ENCODE data around the gene TRABD2B. TPM values are rescaled to one million over a fixed set of nuclear protein-coding genes. Genes with fewer than 3 reads are reported as not detected.

The TRABD2B gene
- total and polyA plus RNA-seq, 2 donors (not counting 1 experiment from before 2014, with no cell fraction given) = under 0.01 TPM; not detected in 1

DNA sequence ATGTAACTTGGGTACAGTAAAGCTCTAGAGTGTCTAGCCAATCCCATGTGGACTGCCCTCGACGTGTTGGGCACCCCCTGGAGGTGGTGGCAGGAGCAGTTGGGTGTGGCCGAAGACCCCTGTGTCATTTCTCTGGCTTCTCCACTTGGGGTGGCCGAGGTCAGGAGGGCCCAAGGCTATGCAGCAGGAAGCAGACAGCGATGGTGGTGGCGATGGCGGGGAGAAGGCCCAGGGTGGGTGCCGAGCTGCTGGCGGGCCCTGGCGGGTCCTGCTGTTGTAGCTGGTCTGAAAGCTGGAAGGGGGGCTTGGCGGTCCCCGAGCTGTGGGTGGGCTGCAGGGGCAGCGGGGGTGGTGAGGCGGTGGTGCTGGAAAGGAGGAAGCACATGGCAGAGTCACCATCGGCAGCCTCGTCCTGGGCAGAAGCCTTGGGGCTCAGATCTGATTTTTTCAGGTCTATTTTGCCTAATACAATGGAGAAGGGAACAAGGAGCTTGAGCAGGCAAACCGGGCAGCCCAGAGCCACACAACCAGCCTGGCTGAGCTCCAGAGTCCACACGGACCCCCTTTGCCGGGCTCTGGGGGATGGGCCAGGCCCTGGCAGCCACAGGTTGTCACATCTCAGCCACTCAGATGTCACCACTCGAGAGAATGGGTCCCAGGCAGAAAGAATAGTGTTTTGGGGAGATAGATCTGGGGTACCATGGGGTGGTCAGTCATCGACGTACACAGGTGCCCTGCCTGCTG is 231.3 kb downstream of the TRABD2B start:
- no peaks in the 10 kb centered on the region for H3K79me2 ChIP-seq (ENCODE audit: control insufficient read depth, insufficient read depth, low read length)
- no peak overlapping the region for H3K4me2 ChIP-seq (ENCODE audit: extremely low read depth, insufficient read depth, low read length)
- H3K36me3 ChIP-seq (ENCODE audit: control insufficient read depth, insufficient read depth, low read length) = no peaks in the 10 kb centered on the region
- no peaks in the 10 kb centered on the region for H3K27me3 ChIP-seq (ENCODE audit: control insufficient read depth, insufficient read depth, low read length)
- no peak for DNase-seq (ENCODE audit: low read depth in 2 of 2)
- TF ChIP-seq, protein P1, sequence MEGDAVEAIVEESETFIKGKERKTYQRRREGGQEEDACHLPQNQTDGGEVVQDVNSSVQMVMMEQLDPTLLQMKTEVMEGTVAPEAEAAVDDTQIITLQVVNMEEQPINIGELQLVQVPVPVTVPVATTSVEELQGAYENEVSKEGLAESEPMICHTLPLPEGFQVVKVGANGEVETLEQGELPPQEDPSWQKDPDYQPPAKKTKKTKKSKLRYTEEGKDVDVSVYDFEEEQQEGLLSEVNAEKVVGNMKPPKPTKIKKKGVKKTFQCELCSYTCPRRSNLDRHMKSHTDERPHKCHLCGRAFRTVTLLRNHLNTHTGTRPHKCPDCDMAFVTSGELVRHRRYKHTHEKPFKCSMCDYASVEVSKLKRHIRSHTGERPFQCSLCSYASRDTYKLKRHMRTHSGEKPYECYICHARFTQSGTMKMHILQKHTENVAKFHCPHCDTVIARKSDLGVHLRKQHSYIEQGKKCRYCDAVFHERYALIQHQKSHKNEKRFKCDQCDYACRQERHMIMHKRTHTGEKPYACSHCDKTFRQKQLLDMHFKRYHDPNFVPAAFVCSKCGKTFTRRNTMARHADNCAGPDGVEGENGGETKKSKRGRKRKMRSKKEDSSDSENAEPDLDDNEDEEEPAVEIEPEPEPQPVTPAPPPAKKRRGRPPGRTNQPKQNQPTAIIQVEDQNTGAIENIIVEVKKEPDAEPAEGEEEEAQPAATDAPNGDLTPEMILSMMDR (conservative IDR thresholded peaks at IDR 0.05 in 1 of 2, IDR thresholded peaks at IDR 0.05 in 1 of 2; ENCODE audit: low read depth in 1 of 2, low read length in 2 of 2) = no peak
- no peak for TF ChIP-seq EZH2 (IDR thresholded peaks at IDR 0.05; ENCODE audit: low read length, missing control alignments)
- no peak overlapping the region for H3K27ac ChIP-seq (ENCODE audit: insufficient read depth, low read length)
- no peaks in the 10 kb centered on the region for H4K20me1 ChIP-seq (ENCODE audit: control insufficient read depth, extremely low read depth, insufficient read depth, low read length)
- no peak overlapping the region for H3K9ac ChIP-seq (ENCODE audit: insufficient read depth, low read length)
- no peaks in the 10 kb centered on the region for H3K9me3 ChIP-seq (ENCODE audit: control insufficient read depth, insufficient read depth, low read depth, low read length)
- H3K4me3 ChIP-seq (replicated peaks in 1 of 4; ENCODE audit: control extremely low read depth in 1 of 4, insufficient read depth in 1 of 4, low read depth in 3 of 4, low read length in 4 of 4) = no peak overlapping the region
- H3K4me1 ChIP-seq (ENCODE audit: control insufficient read depth, extremely low read depth, insufficient read depth, low read length) = no peaks in the 10 kb centered on the region
- H2AFZ ChIP-seq (ENCODE audit: low read length) = no peak overlapping the region

DNA sequence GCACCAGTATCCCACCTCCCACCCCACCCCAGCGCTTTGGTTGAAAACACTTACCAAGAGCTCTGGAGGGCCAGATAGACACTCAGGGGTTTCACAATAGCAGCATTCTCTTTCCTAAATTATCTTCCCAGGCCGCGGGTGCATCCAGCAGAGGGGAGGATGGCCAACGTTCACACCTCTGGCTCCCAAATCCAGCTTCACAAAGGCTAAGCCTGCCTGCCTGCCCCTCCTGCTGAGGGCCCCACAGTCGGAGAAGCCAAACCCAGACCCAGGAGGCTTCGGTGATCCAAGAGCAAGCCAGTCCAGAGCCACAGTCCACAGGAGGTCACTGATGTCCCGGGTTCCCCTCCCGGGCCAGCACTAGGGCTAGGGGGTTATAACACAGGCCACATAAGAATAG is 231.9 kb downstream of the TRABD2B start:
- H3K79me2 ChIP-seq (ENCODE audit: control insufficient read depth, insufficient read depth, low read length) = no peaks in the 10 kb centered on the region

DNA sequence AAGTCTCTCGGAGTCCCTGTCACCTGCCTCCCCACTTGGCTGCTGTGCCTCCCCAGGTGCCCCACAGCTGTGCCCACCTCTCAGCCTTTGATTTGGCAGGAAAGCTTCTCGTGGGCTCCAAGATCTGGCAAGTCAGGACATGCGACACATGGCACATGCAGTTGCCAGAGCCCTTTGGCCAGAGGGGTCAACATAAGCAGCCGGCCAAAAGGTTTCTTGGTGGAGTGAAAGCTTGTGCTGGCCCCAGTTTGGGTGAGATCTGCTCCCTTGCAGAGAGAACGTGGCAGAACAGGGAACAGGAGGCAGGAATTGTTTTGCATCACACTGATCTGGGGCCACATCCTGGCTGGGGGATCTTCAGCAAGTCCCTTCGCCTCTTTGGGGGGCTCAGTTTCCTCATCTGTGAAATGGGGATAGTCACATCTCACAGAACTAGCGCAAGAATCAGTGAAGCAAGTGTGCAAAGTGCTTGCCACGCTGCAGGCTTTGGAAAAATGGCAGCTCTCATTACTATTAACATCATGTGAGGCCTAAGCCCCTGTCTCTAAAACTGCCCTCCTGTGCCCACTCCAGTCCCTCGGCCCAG is 232.6 kb downstream of the TRABD2B start:
- H4K20me1 ChIP-seq (ENCODE audit: control insufficient read depth, extremely low read depth, insufficient read depth, low read length) = no peaks in the 10 kb centered on the region
- H3K79me2 ChIP-seq (ENCODE audit: control insufficient read depth, insufficient read depth, low read length) = no peaks in the 10 kb centered on the region
- H3K27ac ChIP-seq (ENCODE audit: insufficient read depth, low read length) = no peak overlapping the region
- no peak for DNase-seq (ENCODE audit: low read depth in 2 of 2)
- no peaks in the 10 kb centered on the region for H3K4me1 ChIP-seq (ENCODE audit: control insufficient read depth, extremely low read depth, insufficient read depth, low read length)
- H3K36me3 ChIP-seq (ENCODE audit: control insufficient read depth, insufficient read depth, low read length) = no peaks in the 10 kb centered on the region
- no peaks in the 10 kb centered on the region for H3K27me3 ChIP-seq (ENCODE audit: control insufficient read depth, insufficient read depth, low read length)
- H3K9me3 ChIP-seq (ENCODE audit: control insufficient read depth, insufficient read depth, low read depth, low read length) = no peaks in the 10 kb centered on the region
- H2AFZ ChIP-seq (ENCODE audit: low read length) = no peak overlapping the region
- no peak overlapping the region for H3K9ac ChIP-seq (ENCODE audit: insufficient read depth, low read length)
- no peak overlapping the region for H3K4me2 ChIP-seq (ENCODE audit: extremely low read depth, insufficient read depth, low read length)
- no peak for TF ChIP-seq EZH2 (IDR thresholded peaks at IDR 0.05; ENCODE audit: low read length, missing control alignments)
- TF ChIP-seq, protein P1 (conservative IDR thresholded peaks at IDR 0.05 in 1 of 2, IDR thresholded peaks at IDR 0.05 in 1 of 2; ENCODE audit: low read depth in 1 of 2, low read length in 2 of 2) = no peak
- no peak overlapping the region for H3K4me3 ChIP-seq (replicated peaks in 1 of 4; ENCODE audit: control extremely low read depth in 1 of 4, insufficient read depth in 1 of 4, low read depth in 3 of 4, low read length in 4 of 4)

More for the DNA sequence above, 231.9 kb downstream of the TRABD2B start:
- H3K27ac ChIP-seq (ENCODE audit: insufficient read depth, low read length) = no peak overlapping the region
- no peak for DNase-seq (ENCODE audit: low read depth in 2 of 2)
- H4K20me1 ChIP-seq (ENCODE audit: control insufficient read depth, extremely low read depth, insufficient read depth, low read length) = no peaks in the 10 kb centered on the region
- no peaks in the 10 kb centered on the region for H3K9me3 ChIP-seq (ENCODE audit: control insufficient read depth, insufficient read depth, low read depth, low read length)
- H3K27me3 ChIP-seq (ENCODE audit: control insufficient read depth, insufficient read depth, low read length) = no peaks in the 10 kb centered on the region
- no peak overlapping the region for H3K9ac ChIP-seq (ENCODE audit: insufficient read depth, low read length)
- no peaks in the 10 kb centered on the region for H3K4me1 ChIP-seq (ENCODE audit: control insufficient read depth, extremely low read depth, insufficient read depth, low read length)
- no peak overlapping the region for H3K4me3 ChIP-seq (replicated peaks in 1 of 4; ENCODE audit: control extremely low read depth in 1 of 4, insufficient read depth in 1 of 4, low read depth in 3 of 4, low read length in 4 of 4)
- no peak overlapping the region for H2AFZ ChIP-seq (ENCODE audit: low read length)
- no peak overlapping the region for H3K4me2 ChIP-seq (ENCODE audit: extremely low read depth, insufficient read depth, low read length)
- no peaks in the 10 kb centered on the region for H3K36me3 ChIP-seq (ENCODE audit: control insufficient read depth, insufficient read depth, low read length)
- no peak for TF ChIP-seq EZH2 (IDR thresholded peaks at IDR 0.05; ENCODE audit: low read length, missing control alignments)
- TF ChIP-seq, protein P1 (conservative IDR thresholded peaks at IDR 0.05 in 1 of 2, IDR thresholded peaks at IDR 0.05 in 1 of 2; ENCODE audit: low read depth in 1 of 2, low read length in 2 of 2) = no peak
